NCI-H2196 treated with DMSO at 0.1 percent for 48 hours (cell line): Measurements from ENCODE around the gene DZIP1L.
"Not testable (repeated sequence)": the region's sequence is repeated elsewhere in the genome, so short reads cannot be mapped to it uniquely, and the experiment has no call there.

Experiments
- DNase-seq: peaks from one replicate; lab custom pipeline; 2025; ENCODE audit not compliant: unreplicated experiment; lab: John Stamatoyannopoulos, UW

Gene DZIP1L

DNA sequence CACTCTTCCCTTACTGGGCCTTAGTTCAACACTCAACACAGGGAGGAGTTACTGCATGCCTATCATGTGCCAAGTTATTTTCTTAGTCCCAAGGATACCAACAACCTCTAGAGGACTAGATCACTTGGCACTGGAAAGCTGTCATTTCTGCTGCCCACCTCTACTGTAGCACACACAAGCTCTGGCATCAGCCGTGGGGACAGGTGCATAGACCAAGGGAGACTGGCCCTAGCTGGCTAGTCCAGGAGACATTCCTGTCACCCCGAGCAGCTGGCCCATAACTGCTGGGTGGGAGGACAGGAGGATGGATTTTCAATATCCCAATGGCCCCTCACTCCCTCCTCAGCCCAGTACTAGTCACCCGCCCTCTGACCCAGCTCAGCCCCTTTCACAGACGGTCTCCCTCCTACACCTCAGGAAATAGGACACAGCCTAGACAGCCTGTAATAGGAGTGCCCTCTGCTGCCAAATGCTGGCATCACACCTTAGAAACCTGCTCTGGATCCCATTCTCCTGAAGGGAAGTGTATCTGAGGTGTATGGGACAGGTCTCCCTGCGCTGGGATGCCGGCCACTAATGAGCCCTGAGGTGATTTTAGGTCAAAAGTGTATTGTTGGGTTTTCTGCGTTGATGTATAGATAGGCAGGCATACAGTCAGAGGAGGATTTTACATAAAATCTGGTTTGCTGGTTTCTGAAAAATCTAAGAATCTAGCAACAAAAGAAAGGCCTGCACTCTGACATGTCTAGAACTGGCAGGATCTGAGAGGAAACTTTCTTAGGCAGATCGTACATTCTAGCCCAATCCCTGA lies 3.4 kb upstream of the DZIP1L start:
- DNase-seq, result peak; percentile 42

DNA sequence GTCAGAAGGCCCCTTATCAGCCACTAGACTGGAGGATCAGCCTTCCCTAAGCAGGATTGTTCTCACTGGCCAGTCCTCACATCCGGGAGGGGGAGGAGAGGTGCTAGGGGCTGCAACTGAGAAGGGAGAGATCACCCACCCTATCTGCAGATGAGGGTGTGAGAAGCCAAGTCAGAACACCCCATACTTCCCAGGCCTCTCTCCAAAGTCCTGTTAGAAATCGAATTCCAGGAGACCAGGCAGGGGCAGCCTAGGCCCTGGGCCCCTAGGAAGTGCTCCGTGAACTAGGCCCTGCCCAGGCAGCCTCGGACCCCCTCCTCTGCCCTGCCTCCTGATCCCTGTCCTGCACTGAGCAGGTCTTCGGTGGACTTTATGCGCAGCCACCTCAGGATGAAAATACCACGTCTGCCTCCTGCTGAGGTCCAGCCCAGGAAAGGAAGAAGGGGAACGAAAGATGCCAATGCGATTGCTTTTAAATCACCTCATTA lies 933 bp downstream of the DZIP1L start:
- no peak for DNase-seq

DNA sequence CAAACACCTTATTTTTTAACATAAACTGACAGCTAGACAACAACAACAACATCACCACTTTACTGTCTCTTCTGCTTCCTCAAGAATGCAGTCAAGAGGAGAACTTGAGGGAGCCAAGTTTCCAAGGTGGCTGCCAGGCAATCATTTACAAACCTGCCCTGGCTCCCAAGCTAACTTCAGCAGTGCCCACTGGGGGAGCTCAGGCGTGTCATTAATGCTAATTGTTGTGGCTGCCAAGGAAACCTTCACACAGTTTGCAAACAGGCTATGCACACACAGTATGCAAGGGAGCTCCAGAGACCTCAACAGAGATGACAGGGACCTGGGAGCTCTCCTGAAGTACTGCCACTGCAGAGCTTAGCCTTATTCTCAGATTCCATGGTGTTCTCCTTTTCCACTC lies 2.1 kb downstream of the DZIP1L start:
- DNase-seq, result no peak

DNA sequence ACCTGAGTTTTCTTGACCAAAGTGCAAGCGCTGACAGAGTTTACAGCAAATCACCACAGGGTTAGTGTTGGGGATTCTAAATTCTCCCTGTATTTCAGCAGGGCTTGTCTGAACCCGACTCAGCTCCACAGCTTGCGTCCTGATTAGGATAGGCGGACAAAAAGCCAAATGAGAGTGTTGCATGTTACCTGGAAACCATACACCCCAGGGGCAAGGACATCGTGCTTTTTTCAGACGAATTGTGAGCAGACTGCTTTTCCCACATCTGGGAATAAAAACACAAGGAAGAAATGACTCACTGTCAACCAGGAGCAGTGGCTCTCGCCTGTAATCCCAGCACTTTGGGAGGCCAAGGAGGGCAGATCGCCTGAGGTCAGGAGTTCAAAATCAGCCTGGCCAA lies 3.0 kb downstream of the DZIP1L start:
- no peak for DNase-seq

DNA sequence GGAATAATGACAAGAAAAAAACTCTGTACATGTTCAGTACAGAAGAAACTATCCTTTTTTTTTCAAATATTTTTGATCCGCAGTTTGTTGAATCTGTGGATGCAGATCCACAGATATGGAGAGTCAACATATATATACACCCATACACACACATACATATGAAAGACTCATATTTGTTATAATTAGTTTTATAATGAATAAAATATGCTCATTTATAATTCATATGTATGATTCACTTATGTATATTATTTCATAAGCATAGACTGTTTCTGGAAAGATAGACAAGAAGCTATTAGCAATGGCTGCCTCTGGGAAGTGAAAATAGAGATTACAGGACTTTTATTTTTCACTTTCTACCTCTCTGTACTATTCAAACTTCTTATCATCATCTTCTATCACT lies 9.8 kb downstream of the DZIP1L start:
- DNase-seq, result no peak

DNA sequence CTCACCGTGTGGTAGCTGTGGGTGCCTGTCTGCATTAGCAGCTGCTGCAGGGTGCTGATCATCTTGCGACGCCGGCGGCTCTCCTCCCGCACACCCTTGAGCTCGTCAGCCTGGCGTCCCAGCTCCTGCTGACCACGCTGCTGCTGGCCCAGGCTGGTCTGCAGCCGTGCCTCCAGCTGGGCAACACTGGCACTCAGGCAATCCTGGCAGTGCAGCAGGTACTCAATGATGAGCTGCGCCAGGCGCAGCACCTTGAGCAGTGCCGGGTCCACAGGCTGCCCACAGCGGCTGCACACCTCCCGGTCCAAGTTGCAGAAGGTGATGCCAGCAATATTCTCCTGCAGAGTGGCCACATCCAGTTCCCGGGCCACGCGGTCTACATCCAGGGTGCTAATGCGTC lies 11.9 kb downstream of the DZIP1L start:
- no peak for DNase-seq

DNA sequence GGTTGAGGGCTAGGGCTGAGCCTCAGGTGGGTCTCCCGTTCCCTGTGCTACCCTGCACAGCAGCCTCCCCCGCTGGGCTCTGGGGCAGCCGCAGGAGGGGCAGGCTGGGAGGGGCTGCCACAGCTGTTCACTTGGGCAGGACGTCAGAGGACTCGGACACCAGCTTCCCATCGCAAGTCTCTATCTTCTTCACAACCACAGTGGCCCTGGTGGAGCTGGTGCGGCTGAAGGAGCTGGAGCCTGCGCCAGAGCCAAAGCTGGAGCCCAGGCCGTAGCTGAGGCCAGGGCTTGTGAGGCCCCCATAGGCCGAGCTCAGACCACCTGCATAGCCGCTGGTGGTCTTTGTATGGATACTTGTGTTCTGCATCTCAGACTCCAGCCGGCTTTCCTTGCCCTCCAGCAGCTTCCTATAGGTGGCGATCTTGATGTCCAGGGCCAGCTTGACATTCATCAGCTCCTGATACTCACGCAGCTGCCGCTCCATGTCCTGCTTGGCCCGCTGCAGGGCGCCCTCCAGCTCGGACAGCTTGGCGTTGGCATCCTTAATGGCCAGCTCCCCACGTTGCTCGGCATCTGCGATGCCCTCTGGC lies 14.0 kb downstream of the DZIP1L start:
- DNase-seq, result not testable (repeated sequence)

DNA sequence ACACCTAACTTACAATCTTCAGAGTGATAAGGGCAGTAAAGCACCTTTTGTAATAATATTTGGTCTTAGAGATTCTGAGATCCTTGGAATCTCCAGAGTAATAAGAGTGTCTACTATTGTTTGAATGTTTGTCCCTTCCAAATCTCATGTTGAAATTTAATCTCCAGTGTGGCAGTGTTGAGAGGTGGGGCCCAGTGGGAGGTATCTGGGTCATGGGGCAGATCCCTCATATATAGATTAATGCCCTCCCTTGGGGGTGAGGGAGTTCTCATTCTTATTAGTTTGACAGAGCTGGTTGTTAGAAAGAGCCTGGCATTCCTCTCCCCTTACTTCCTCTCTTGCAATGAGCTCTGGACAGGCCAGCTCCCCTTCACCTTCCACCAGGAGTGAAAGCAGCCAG lies 16.0 kb downstream of the DZIP1L start:
- no peak for DNase-seq

DNA sequence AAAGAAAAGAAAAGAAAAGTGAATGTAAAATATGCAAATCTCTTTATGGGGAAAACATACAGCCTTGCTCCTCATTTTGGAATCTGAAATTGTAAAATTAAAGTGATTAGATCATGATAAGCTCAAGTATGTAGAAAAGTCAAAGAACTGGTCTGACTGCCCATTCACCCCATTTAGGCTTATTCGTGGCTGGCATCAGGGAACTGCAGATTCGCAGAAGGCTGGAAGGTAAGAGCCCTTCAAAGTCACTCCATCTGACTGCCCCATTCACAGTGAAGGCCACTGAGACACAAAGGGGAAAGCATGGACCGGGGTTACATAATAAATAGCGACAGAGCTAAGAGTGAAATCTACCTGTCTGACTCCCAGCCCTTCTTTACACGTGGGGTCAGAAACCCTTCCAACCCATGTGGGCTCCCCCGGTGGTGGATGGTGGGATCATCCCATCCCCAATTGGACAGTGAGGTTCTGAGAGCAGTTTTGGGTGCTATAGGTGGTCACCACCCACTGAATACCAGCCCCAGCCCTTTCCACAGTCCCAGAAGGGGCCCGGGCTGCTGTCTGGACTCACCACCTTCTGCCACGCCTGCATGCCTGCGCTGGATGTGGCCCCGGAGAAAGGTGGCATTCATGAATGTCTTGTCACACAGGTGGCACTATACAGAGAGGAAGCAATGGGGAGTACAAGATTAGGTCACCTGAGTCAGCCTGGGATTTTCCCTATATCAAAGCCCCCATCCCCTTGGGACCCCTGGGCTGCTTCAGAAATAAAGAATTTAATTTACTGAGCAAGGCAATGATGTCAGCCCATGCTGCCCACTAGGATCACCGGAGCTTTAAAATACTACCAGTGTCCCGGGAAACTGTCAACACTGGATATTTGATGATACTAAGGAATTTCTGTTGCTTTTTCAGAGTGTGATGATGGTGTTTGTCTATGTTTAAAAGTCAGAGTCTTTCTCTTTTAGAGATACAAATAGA lies 17.9 kb downstream of the DZIP1L start:
- no peak for DNase-seq

DNA sequence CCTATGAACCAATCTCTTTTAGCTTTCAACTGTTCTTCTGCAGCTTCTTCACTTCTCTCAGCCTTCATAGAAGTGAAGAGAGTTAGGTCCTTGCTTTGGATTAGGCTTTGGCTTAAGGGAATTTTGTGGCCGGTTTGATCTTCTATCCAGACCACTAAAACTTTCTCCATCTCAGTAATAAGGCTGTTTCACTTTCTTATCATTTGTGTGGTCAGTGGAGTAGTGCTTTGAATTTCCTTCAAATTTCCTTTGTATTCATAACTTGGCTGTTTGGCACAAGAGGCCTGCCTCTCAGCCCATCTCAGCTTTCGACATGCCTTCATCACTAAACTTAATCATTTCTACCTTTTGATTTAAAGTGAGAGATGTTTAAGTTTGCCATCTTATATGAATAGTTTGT lies 21.7 kb downstream of the DZIP1L start:
- no peak for DNase-seq

DNA sequence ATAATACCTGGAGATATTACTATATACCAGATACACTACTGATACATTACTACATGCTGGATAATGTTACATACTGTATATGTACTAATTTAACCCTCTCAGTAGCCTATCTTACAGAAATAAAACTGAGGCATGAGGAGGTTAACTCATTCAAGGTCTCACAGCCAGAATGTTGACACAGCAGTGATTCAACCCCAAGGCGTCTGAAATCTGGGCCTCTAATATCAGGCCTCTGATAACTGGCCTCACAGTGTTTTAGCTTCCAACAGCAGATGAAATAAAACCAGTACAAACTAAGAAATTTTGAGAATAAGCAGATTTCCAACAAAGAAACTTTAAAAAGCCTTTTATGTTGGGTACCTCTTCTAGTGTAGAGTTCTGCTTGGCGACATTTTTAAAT lies 23.4 kb downstream of the DZIP1L start:
- DNase-seq, result no peak

DNA sequence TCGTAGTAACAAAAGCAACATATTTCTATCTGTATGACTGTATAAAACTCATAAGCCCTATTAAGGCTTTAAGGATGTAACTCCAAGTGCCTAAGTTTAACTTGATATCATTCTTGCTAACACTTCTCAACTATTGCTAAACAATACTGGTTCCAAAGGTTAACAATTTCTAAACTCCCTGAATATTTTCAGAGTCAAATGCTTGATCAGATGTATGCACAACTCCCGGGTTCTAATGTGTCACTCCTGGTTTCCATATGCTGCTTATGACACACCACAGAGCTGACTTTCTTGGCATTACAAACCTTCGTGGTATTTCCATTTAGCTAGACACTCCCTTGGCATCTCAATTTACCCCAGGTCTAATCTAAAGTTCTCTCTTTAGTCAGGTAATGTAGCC lies 26.3 kb downstream of the DZIP1L start:
- DNase-seq, result no peak

DNA sequence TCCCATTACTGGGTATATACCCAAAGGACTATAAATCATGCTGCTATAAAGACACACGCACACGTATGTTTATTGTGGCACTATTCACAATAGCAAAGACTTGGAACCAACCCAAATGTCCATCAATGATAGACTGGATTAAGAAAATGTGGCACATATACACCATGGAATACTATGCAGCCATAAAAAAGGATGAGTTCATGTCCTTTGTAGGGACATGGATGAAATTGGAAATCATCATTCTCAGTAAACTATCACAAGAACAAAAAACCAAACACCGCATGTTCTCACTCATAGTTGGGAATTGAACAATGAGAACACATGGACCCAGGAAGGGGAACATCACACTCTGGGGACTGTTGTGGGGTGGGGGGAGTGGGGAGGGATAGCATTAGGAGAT lies 29.7 kb downstream of the DZIP1L start:
- not testable (repeated sequence) for DNase-seq

DNA sequence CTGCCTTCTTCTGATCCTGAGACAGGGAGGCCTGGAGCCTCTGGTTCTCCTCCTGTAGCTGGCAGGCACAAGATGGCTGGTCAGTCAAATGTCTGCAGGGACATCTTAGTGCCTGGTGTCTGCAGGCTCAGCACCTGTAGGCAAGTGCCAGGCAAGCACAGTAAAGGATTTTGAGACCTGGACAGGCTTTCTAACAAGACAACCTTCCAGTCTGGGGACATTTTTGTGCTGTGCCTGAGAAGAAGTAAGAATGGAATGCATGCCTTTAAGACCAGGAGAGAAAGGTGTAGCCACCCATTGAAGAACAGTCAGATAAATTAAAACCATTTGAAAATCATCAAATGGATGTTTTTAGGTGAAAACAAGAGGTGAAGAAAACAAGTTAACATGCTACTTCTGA lies 31.2 kb downstream of the DZIP1L start:
- no peak for DNase-seq

DNA sequence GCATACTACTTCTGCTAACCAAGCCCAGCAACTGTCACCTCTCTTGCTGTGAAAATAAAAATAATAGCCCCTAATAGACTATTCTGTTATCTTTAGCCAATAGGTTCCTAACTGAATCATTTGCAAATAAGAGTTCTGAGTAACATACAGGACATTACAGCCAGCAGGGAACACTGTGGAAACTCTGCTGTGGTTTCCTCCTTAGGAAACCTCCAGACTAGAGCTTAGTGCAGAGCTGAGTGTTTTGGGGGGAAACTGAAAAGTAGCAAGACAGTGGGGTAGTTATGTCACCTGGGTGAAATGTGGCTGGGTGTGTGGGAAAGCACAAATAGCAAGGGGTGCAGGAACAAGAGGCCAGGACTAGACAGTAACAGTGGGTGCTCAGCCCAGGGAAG lies 32.4 kb downstream of the DZIP1L start:
- no peak for DNase-seq

DNA sequence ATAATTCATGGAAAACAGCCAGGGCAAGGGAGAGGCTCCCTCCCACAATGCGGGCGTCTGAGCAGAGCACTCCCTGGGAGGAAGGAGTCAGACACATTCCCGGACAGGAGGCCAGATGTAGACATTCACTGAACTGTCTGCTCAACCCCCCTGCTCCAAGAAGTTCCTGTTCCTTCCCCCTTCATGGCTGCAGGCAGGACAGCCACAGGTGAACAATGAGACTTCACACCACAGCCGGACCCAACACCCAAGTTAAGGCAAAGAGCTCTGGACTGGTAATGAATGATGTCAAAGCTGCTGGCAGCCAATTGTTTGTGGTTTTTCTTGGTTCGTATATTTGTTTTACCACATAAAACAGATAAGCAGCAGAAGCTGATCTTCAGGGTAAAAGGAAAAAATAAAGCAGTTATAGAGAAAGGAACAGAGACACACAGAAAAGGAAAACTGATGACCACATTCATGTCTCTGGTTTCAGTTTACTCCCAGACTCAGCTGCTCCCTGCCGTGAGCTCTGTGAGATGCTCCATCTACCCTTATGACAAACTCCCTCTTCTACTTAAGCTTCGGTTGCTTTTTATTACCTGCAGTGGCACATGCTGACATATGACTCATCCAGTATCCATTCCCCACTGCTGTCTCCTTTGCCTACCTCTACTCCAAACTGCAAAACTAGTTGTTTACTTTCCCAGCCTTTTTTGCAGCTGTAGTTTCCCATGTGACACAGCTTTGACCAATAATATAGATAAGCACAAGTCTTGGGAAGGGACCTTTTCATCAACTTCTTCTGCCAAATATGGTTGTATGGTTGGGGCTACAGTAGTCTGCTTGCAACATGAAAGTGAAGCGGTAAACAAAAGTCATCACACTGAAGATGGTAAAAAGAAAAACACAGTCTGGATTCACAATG lies 33.1 kb downstream of the DZIP1L start:
- peak; percentile 79 for DNase-seq

DNA sequence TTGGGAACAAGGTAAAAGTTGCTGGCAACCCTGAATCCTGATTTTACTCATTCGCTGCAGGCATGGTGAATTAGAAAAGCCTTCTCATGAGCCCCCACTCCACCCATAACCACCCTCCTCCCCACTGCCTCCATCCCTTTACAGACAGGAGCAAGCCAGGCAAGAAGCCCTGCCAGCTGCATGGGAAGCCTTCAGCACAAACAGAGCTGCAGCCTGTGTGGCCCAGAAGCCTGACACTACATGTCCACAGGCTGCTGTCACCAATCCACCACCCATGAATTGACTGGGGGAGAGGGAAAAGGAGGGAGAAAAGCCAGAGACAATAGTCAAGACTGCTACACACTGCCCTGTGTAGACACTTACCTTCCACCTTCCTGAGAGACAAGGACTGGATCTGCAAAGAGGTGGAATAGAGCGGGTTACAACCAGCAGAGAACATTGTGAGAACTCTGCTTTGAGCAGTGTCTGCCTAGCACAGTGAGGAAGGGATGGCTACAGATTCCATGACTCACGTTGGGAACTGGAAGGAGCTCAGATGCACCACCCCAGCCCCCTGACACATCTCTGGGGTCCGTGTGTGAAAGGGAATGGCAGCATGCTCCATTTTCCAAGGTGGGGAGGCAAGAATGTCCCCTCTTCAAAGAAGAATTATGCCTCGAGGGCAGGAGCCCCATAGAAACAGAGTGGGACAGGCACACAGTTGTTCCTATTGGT lies 33.9 kb downstream of the DZIP1L start:
- DNase-seq, result no peak

DNA sequence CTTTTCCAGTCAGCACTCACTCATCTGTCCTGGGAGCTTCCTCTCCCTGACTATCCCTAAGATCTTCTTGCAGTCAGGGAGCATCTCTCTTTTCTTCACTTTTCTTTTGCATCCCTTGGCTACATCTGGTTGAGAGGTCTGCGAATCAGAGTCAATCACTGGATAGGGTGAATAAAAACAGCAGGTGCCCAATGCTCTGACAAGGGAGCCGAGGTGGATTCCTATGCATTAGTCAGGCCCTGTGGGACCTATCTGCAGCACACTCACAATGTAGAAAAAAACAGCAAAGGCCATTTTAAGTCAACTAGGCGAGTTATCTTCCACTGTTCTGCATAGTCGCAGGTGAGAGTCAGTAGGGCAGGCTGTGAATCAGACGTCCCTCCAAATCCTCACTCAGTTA lies 35.5 kb downstream of the DZIP1L start:
- DNase-seq, result no peak

DNA sequence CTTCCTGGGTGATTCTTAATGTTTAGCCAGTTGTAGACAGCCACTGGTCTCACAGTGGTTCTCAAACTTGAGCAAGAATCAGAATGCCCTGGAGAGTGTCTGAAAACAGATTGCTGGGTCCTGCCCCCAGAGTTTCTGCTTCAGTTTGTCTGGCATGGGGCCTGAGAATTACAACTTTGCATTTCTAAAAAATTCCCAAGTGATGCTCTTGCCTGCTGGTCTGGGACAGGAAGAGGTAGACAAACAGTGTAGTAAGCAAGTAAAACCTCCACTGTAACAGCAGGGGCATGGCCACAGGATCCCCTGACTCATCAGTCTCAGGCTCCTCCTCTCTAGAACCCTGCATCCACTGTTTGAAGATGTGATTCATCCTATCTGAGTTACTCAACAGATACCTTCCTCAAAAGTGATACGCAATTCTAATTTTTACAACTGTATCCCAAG lies 36.5 kb downstream of the DZIP1L start:
- DNase-seq, result no peak

DNA sequence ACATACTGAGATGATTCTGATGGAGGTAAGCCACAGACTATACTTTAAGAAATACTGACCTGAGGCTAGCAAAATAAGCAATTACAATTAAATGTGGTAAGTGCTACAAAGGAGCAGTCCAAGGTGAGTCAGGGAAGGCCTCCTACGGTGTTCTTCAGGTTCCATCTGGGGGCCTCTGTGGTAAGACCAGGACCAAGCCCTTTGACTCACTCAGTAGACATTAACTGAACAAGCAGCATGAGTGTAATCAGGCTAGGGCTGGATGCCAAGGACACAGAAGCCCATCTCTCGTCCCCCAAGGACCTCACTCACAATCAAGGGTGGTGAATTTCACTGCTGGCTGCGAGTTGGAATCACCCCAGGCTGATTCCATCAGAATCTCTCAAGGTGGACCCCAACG lies 37.3 kb downstream of the DZIP1L start:
- DNase-seq, result no peak
